ENCODE results near the gene NFIC. TPM values are rescaled to one million over a fixed set of nuclear protein-coding genes. Genes with fewer than 3 reads are reported as not detected.

The NFIC gene
- total RNA-seq, 1 experiment from 2014 or later, result 8.0 TPM

DNA sequence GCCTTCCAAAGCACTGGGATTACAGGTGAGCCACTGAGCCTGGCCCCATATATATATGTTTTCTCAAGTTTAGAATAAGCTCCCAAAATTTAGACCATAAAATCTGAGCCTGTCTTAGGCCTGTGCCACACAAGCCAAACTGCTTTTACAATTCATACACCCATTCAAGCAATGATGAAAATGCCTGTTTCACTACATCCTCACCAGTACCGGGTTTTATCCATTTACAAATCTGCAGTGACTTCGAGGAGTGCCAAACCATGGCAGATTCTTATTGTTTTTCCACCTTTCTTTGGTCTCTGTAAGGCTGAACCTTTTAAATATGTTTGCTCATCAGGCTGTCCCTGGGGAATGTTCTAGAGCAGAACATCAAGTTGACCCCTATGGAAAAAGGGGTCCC, 9.6 kb upstream of the NFIC start:
- no peak for DNase-seq
- Mint-ChIP-seq H3K9me3 (peaks cover 8 to 15% of the 10 kb centered on the region in 2 experiments; a peak in 3 of 5 replicates), H3K4me3 (peak overlapping the region in 1 of 2 experiments; percentile 45; a peak in 1 of 5 replicates), H3K4me1 (peaks cover 3 to 22% of the 10 kb centered on the region in 2 experiments; a peak in 3 of 4 replicates), H3K27ac (no peak overlapping the region), H3K36me3 (ENCODE audit: insufficient read depth in 1 of 3, low read depth in 3 of 3) (peaks cover 0 to 4% (median 0%) of the 10 kb centered on the region in 3 experiments; a peak in 3 of 7 replicates), H3K27me3 (ENCODE audit: low read depth) (peaks cover 87% of the 10 kb centered on the region)
- H3K23ac ChIP-seq (ENCODE audit: insufficient read length, low read depth, low read length), result no peak overlapping the region
- TF ChIP-seq, protein P1, sequence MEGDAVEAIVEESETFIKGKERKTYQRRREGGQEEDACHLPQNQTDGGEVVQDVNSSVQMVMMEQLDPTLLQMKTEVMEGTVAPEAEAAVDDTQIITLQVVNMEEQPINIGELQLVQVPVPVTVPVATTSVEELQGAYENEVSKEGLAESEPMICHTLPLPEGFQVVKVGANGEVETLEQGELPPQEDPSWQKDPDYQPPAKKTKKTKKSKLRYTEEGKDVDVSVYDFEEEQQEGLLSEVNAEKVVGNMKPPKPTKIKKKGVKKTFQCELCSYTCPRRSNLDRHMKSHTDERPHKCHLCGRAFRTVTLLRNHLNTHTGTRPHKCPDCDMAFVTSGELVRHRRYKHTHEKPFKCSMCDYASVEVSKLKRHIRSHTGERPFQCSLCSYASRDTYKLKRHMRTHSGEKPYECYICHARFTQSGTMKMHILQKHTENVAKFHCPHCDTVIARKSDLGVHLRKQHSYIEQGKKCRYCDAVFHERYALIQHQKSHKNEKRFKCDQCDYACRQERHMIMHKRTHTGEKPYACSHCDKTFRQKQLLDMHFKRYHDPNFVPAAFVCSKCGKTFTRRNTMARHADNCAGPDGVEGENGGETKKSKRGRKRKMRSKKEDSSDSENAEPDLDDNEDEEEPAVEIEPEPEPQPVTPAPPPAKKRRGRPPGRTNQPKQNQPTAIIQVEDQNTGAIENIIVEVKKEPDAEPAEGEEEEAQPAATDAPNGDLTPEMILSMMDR (conservative IDR thresholded peaks at IDR 0.05), result no peak
- H3K23me2 ChIP-seq (ENCODE audit: insufficient read length, low read depth, low read length, poor library complexity, severe bottlenecking), result no peaks in the 10 kb centered on the region
- no peak overlapping the region for H2BK120ac ChIP-seq (ENCODE audit: low read depth, low read length, poor library complexity, severe bottlenecking)
- no peaks in the 10 kb centered on the region for H3K4me1 ChIP-seq (ENCODE audit: insufficient read depth, low read length)
- no peak overlapping the region for H2AFZ ChIP-seq (ENCODE audit: low read length)
- H4K8ac ChIP-seq (replicated peaks; ENCODE audit: insufficient read length, low read depth, low read length), result no peak overlapping the region
- no CpG with 5 or more reads among the region's 2 CpGs for WGBS (ENCODE audit: extremely low coverage, insufficient read length, low lambda C conversion rate)
- H2BK15ac ChIP-seq (ENCODE audit: low read depth, low read length), result no peak overlapping the region
- H2BK5ac ChIP-seq (ENCODE audit: insufficient read length, low read length), result no peak overlapping the region
- H3K14ac ChIP-seq (ENCODE audit: insufficient read depth, low read length), result no peak overlapping the region
- no peaks in the 10 kb centered on the region for H3K79me2 ChIP-seq (ENCODE audit: insufficient read depth, low read length)
- no peak overlapping the region for H3K9ac ChIP-seq (ENCODE audit: extremely low read depth, insufficient read length, low read length)
- no peak overlapping the region for H3K27ac ChIP-seq (ENCODE audit: insufficient read length, low read depth, low read length)
- no peak overlapping the region for H3K4me2 ChIP-seq (ENCODE audit: insufficient read depth, insufficient read length, low read length)
- H4K20me1 ChIP-seq (ENCODE audit: control insufficient read depth, insufficient read depth, insufficient read length), result peaks cover 2% of the 10 kb centered on the region
- H3K9me3 ChIP-seq (ENCODE audit: control insufficient read depth, low read depth, low read length), result no peaks in the 10 kb centered on the region
- no peak overlapping the region for H2BK12ac ChIP-seq (ENCODE audit: insufficient read length, low read depth, low read length)
- H4K5ac ChIP-seq (ENCODE audit: insufficient read length, low read depth, low read length), result no peak overlapping the region
- no peak overlapping the region for H4K91ac ChIP-seq (ENCODE audit: insufficient read length, low read depth, low read length)
- no peak overlapping the region for H3K56ac ChIP-seq (ENCODE audit: insufficient read length, low read depth, low read length)
- H2BK20ac ChIP-seq (ENCODE audit: low read depth, low read length, poor library complexity, severe bottlenecking), result no peak overlapping the region
- H3K4ac ChIP-seq (ENCODE audit: low read depth, low read length), result no peak overlapping the region
- no peak overlapping the region for H3K18ac ChIP-seq (ENCODE audit: insufficient read length, low read depth, low read length)
- H3K79me1 ChIP-seq (ENCODE audit: insufficient read depth, low read depth, low read length, poor library complexity, severe bottlenecking), result no peaks in the 10 kb centered on the region
- no peak overlapping the region for H3T11ph ChIP-seq (ENCODE audit: low read length)
- peaks cover 54% of the 10 kb centered on the region for H3K27me3 ChIP-seq (ENCODE audit: insufficient read depth, low read length)
- H2AK5ac ChIP-seq (ENCODE audit: insufficient read length, low read length), result no peak overlapping the region
